GM21360 (cell line): ENCODE measurements around the gene PNLIPRP1.

Source experiments
- ATAC-seq: cut with Tn5 transposase; IDR thresholded peaks from one replicate; pipeline ENCODE4 v1.9.1; 2021; ENCODE audit warnings: mild to moderate bottlenecking, moderate library complexity; ENCODE audit not compliant: unreplicated experiment

PNLIPRP1 gene

GRCh38 chr10:116598329-116598728 is 7.6 kb downstream of the PNLIPRP1 start:
- no peak for ATAC-seq

- no peak for ATAC-seq
Observed at GRCh38 chr10:116599991-116600390, 9.2 kb downstream of the PNLIPRP1 start.

GRCh38 chr10:116602648-116603400 is 12.1 kb downstream of the PNLIPRP1 start:
- no peak for ATAC-seq

GRCh38 chr10:116606061-116606483 is 15.3 kb downstream of the PNLIPRP1 start:
- no peak for ATAC-seq

GRCh38 chr10:116607336-116607735 is 16.6 kb downstream of the PNLIPRP1 start:
- no peak for ATAC-seq

- ATAC-seq, result no peak
Observed at GRCh38 chr10:116608686-116609594, 18.2 kb downstream of the PNLIPRP1 start.

- no peak for ATAC-seq
Observed at GRCh38 chr10:116610443-116611152, 19.8 kb downstream of the PNLIPRP1 start.

- ATAC-seq, result no peak
Observed at GRCh38 chr10:116611153-116611545, 20.4 kb downstream of the PNLIPRP1 start.

- no peak for ATAC-seq
Observed at GRCh38 chr10:116612107-116612769, 21.5 kb downstream of the PNLIPRP1 start.

- ATAC-seq, result no peak
Observed at GRCh38 chr10:116613471-116613870, 22.7 kb downstream of the PNLIPRP1 start.

- ATAC-seq, result no peak
Observed at GRCh38 chr10:116614796-116615195, 24.0 kb downstream of the PNLIPRP1 start.

- ATAC-seq, result no peak
Observed at GRCh38 chr10:116615199-116615776, 24.5 kb downstream of the PNLIPRP1 start.

GRCh38 chr10:116620423-116621400 is 30.0 kb downstream of the PNLIPRP1 start, which contains the start of gene PNLIPRP2:
PNLIPRP2 (plus strand) TSS chr10:116620953.
- ATAC-seq, result no peak

- no peak for ATAC-seq
Observed at GRCh38 chr10:116621476-116621875, 30.7 kb downstream of the PNLIPRP1 start.

- ATAC-seq, result no peak
Observed at GRCh38 chr10:116621934-116622655, 31.3 kb downstream of the PNLIPRP1 start.

- no peak for ATAC-seq
Observed at GRCh38 chr10:116625845-116626244, 35.1 kb downstream of the PNLIPRP1 start.

GRCh38 chr10:116626815-116627214 is 36.1 kb downstream of the PNLIPRP1 start:
- ATAC-seq, result no peak

- no peak for ATAC-seq
Observed at GRCh38 chr10:116627386-116627933, 36.7 kb downstream of the PNLIPRP1 start.
